Trophoblast cell (in vitro differentiated cells and primary cell): ENCODE measurements around the gene PCBD1.

Source experiments
- DNase-seq, 2 donors: peaks; one replicate each; pipeline ENCODE4 v3.0.0-alpha.2; 2016
- H2AFZ ChIP-seq: 2 replicates; pipeline ENCODE4 v1.6.1; 2013; ENCODE audit warnings: low read length, moderate library complexity, mild to moderate bottlenecking; ENCODE audit not compliant: insufficient read depth, poor library complexity
- H2AK5ac ChIP-seq: 2 replicates; pipeline ENCODE4 v1.6.1; 2013; ENCODE audit warnings: mild to moderate bottlenecking, low read length
- H2BK120ac ChIP-seq: 2 replicates; pipeline ENCODE4 v1.6.1; 2013; ENCODE audit warnings: low read length, mild to moderate bottlenecking, moderate library complexity; ENCODE audit not compliant: insufficient read depth, poor library complexity
- H2BK12ac ChIP-seq: 2 replicates; pipeline ENCODE4 v1.6.1; 2013; ENCODE audit warnings: mild to moderate bottlenecking, low read length, moderate library complexity
- H2BK5ac ChIP-seq: 2 replicates; pipeline ENCODE4 v1.6.1; 2013; ENCODE audit warnings: low read length, low read depth, moderate library complexity, mild to moderate bottlenecking; ENCODE audit not compliant: poor library complexity
- H3K14ac ChIP-seq: 2 replicates; pipeline ENCODE4 v1.6.1; 2013; ENCODE audit warnings: mild to moderate bottlenecking, low read length
- H3K18ac ChIP-seq: 2 replicates; pipeline ENCODE4 v1.6.1; 2013; ENCODE audit warnings: mild to moderate bottlenecking, low read length
- H3K23ac ChIP-seq: 2 replicates; pipeline ENCODE4 v1.6.1; 2013; ENCODE audit warnings: low read length
- H3K27ac ChIP-seq: 2 replicates; pipeline ENCODE4 v1.5.1; 2013; ENCODE audit warnings: low read depth, mild to moderate bottlenecking, inconsistent platforms, low read length, moderate library complexity
- H3K27me3 ChIP-seq: 2 replicates; pipeline ENCODE4 v1.6.1; 2013; ENCODE audit warnings: inconsistent platforms, mild to moderate bottlenecking, low read length, moderate library complexity; ENCODE audit not compliant: insufficient read depth
- H3K36me3 ChIP-seq, 2 experiments: 1 replicate in 1 of 2; 2 replicates in 1 of 2; pipeline ENCODE4 v1.6.1; 2013; ENCODE audit warnings: low read length in 2 of 2, mild to moderate bottlenecking in 2 of 2, moderate library complexity in 1 of 2; ENCODE audit not compliant: insufficient read depth in 2 of 2, control insufficient read depth in 1 of 2
- H3K4ac ChIP-seq: 2 replicates; pipeline ENCODE4 v1.6.1; 2013; ENCODE audit warnings: low read depth, mild to moderate bottlenecking, low read length, moderate library complexity
- H3K4me1 ChIP-seq, 2 experiments: 1 replicate in 1 of 2; 2 replicates in 1 of 2; pipeline ENCODE4 v1.6.1; 2013; ENCODE audit warnings: low read length in 2 of 2, mild to moderate bottlenecking in 2 of 2, moderate library complexity in 1 of 2; ENCODE audit not compliant: insufficient read depth in 2 of 2, control insufficient read depth in 1 of 2
- H3K4me2 ChIP-seq: 2 replicates; pipeline ENCODE4 v1.6.1; 2013; ENCODE audit warnings: inconsistent platforms, mild to moderate bottlenecking, low read length, moderate library complexity
- H3K4me3 ChIP-seq: 2 replicates; pipeline ENCODE4 v1.5.1; 2013; ENCODE audit warnings: mild to moderate bottlenecking, low read depth, low read length, inconsistent platforms
- H3K79me1 ChIP-seq: one replicate; pipeline ENCODE4 v1.6.1; 2013; ENCODE audit warnings: low read length
- H3K79me2 ChIP-seq: 2 replicates; pipeline ENCODE4 v1.6.1; 2013; ENCODE audit warnings: low read length, mild to moderate bottlenecking; ENCODE audit not compliant: control insufficient read depth, insufficient read depth, poor library complexity
- H3K9ac ChIP-seq: 2 replicates; pipeline ENCODE4 v1.6.1; 2013; ENCODE audit warnings: mild to moderate bottlenecking, low read length
- H3K9me3 ChIP-seq: 2 replicates; pipeline ENCODE4 v1.6.1; 2013; ENCODE audit warnings: low read depth, mild to moderate bottlenecking, control low read depth, inconsistent platforms, low read length; ENCODE audit not compliant: insufficient read depth
- H4K12ac ChIP-seq: 2 replicates; pipeline ENCODE4 v1.6.1; 2013; ENCODE audit warnings: low read depth, mild to moderate bottlenecking, low read length, moderate library complexity
- H4K8ac ChIP-seq: 2 replicates; pipeline ENCODE4 v1.6.1; 2013; ENCODE audit warnings: low read depth, mild to moderate bottlenecking, low read length, moderate library complexity
- H4K91ac ChIP-seq: one replicate; pipeline ENCODE4 v1.6.1; 2013; ENCODE audit warnings: low read depth, mild to moderate bottlenecking, low read length, moderate library complexity
- WGBS: extraction: QIAGEN DNeasy Blood & Tissue Kit; methylation state at CpG from one replicate; pipeline ENCODE4 v1.1.7; 2013; ENCODE audit warnings: missing lambda C conversion rate; ENCODE audit not compliant: insufficient read length, insufficient coverage; ENCODE audit errors: extremely low coverage; 5-methylcytosine and 5-hydroxymethylcytosine counted together

The PCBD1 gene

DNA sequence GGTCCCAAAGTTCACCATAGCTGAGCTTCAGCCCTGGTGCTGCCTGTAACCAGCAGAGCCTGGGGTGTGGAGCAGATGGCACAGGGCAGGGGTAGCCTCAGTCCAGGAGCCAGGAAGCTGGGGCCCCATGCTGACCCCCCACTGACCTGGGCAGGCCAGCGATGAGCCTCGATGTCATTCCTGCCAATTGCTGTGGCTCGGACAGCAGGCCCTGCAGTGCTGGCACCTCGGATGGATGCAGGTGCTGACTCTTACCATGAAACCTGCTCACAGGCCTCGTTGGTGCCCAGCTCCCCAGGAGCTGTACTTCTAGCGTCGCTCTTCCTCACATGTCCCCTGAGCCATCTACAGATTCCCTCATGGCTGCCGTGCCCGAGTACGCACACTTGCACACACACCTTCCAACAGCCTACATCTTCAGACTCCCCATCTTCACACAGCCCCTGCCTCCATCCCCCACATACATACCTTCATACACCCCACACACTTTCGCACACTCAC is 46.8 kb upstream of the PCBD1 start:
- Histone ChIP-seq H3K79me1 (no peaks in the 10 kb centered on the region), H4K91ac (no peak overlapping the region), H3K27ac (no peak overlapping the region), H3K79me2 (no peaks in the 10 kb centered on the region), H3K27me3 (no peaks in the 10 kb centered on the region), H4K12ac (no peak overlapping the region), H4K8ac (no peak overlapping the region), H3K18ac (no peak overlapping the region), H2BK12ac (no peak overlapping the region), H2AK5ac (no peak overlapping the region), H2BK5ac (no peak overlapping the region), H2AFZ (no peak overlapping the region), H3K9me3 (no peaks in the 10 kb centered on the region), H3K36me3 (no peaks in the 10 kb centered on the region), H3K4ac (no peak overlapping the region), H3K4me2 (no peak overlapping the region), H3K4me3 (no peak overlapping the region), H3K23ac (no peak overlapping the region), H3K4me1 (no peaks in the 10 kb centered on the region), H2BK120ac (no peak overlapping the region), H3K9ac (no peak overlapping the region), H3K14ac (no peak overlapping the region)
- WGBS: 100% methylated on average over 1 of the region's 11 CpGs
- no peak for DNase-seq

DNA sequence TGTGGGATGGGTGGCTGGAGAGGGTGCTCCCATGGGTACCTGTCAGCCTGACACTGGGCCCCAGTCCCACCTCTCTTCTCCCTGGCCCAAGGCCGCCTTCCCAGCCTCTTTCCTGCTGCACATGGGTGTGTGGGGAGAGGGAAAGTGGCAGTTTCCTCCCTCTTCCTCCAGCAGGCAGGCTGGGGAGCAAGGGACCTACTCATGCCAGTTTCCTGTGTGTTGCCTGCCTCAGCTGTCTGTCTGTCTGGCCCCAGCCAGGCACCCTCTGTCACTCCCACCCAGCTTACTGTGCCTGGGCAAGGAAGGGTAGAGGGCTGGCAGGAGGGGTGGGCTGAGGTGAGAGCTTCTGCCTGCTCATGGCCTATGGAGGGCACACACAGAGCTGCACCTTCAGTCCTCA is 46.3 kb upstream of the PCBD1 start:
- Histone ChIP-seq H3K79me1 (no peaks in the 10 kb centered on the region), H3K4me3 (no peak overlapping the region), H3K18ac (no peak overlapping the region), H3K36me3 (no peaks in the 10 kb centered on the region), H2BK12ac (no peak overlapping the region), H3K9ac (no peak overlapping the region), H2BK5ac (no peak overlapping the region), H3K4me1 (no peaks in the 10 kb centered on the region), H3K23ac (no peak overlapping the region), H3K4me2 (no peak overlapping the region), H2AK5ac (no peak overlapping the region), H2BK120ac (no peak overlapping the region), H3K27me3 (no peaks in the 10 kb centered on the region), H3K9me3 (no peaks in the 10 kb centered on the region), H4K12ac (no peak overlapping the region), H2AFZ (no peak overlapping the region), H3K27ac (no peak overlapping the region), H4K91ac (no peak overlapping the region), H3K79me2 (no peaks in the 10 kb centered on the region), H4K8ac (no peak overlapping the region), H3K14ac (no peak overlapping the region), H3K4ac (no peak overlapping the region)
- no CpG with 5 or more reads among the region's 1 CpG for WGBS
- no peak for DNase-seq

GRCh38 chr10:70932392-70933196 is 44.2 kb upstream of the PCBD1 start:
- Histone ChIP-seq H3K23ac (no peak overlapping the region), H2BK12ac (no peak overlapping the region), H3K14ac (no peak overlapping the region), H3K79me2 (no peaks in the 10 kb centered on the region), H4K8ac (no peak overlapping the region), H3K4me1 (no peaks in the 10 kb centered on the region), H2AFZ (no peak overlapping the region), H3K79me1 (no peaks in the 10 kb centered on the region), H3K27me3 (no peaks in the 10 kb centered on the region), H3K9ac (no peak overlapping the region), H3K27ac (no peak overlapping the region), H3K9me3 (no peaks in the 10 kb centered on the region), H3K4ac (no peak overlapping the region), H2BK120ac (no peak overlapping the region), H3K36me3 (no peaks in the 10 kb centered on the region), H4K91ac (no peak overlapping the region), H3K4me2 (no peak overlapping the region), H4K12ac (no peak overlapping the region), H2BK5ac (no peak overlapping the region), H3K4me3 (no peak overlapping the region), H3K18ac (no peak overlapping the region), H2AK5ac (no peak overlapping the region)
- WGBS: no CpG with 5 or more reads among the region's 9 CpGs
- no peak for DNase-seq

DNA sequence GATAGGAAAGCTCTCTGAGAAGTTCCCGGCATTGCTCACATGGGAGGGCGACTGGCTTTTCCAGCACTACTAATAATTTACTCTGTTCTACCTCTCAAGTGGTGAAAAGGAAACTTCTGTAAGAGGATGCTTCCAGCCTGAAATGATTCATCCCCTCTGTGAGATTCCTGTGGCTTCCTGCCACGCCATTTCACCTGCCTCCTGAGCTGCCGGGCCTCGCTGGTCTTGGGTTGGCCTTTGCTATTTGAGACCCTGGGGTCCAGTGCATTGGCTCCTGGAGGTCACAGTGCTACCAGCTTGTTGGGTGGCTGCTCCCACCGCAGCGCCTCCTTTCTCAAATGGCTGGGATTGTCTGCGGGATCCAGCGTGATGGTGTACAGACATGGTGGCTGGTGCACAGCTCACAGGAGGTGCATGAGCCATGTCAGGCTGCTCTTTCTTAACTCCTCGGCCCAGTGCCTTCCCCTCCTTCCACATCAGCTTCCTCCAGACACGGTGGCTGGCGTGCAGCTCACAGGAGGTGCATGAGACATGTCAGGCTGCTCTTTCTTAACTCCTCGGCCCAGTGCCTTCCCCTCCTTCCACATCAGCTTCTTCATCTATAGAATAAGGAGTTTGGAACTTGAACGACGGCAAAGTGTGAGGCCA is 42.9 kb upstream of the PCBD1 start:
- no peak overlapping the region for H3K4ac ChIP-seq
- no peak overlapping the region for H4K8ac ChIP-seq
- no peak overlapping the region for H2BK120ac ChIP-seq
- H3K36me3 ChIP-seq: no peaks in the 10 kb centered on the region
- no peak overlapping the region for H2AK5ac ChIP-seq
- no peak overlapping the region for H3K14ac ChIP-seq
- no peak overlapping the region for H4K91ac ChIP-seq
- no peaks in the 10 kb centered on the region for H3K4me1 ChIP-seq
- no peaks in the 10 kb centered on the region for H3K79me1 ChIP-seq
- H3K4me3 ChIP-seq: no peak overlapping the region
- no peak overlapping the region for H3K4me2 ChIP-seq
- no peak for DNase-seq
- H2BK5ac ChIP-seq: no peak overlapping the region
- no peak overlapping the region for H3K23ac ChIP-seq
- no peak overlapping the region for H3K18ac ChIP-seq
- no peak overlapping the region for H4K12ac ChIP-seq
- no peaks in the 10 kb centered on the region for H3K27me3 ChIP-seq
- no peak overlapping the region for H3K27ac ChIP-seq
- no peak overlapping the region for H2AFZ ChIP-seq
- WGBS: no CpG with 5 or more reads among the region's 15 CpGs
- H3K79me2 ChIP-seq: no peaks in the 10 kb centered on the region
- no peak overlapping the region for H3K9ac ChIP-seq
- no peak overlapping the region for H2BK12ac ChIP-seq
- no peaks in the 10 kb centered on the region for H3K9me3 ChIP-seq
